NOMO-1 treated with DMSO at 0.1 percent for 48 hours (cell line): ENCODE data around the gene PAIP2.
A peak's percentile ranks its signal among the peaks of the same experiment; 100 is the strongest.
"Not testable (repeated sequence)": the region's sequence is repeated elsewhere in the genome, so short reads cannot be mapped to it uniquely, and the experiment has no call there.

Experiments
- DNase-seq: peaks from one replicate; lab custom pipeline; 2025; ENCODE audit not compliant: unreplicated experiment; lab: John Stamatoyannopoulos, UW

PAIP2 gene

GRCh38 chr5:139377226-139377625, 35.6 kb downstream of the PAIP2 start:
- DNase-seq, result no peak

DNA sequence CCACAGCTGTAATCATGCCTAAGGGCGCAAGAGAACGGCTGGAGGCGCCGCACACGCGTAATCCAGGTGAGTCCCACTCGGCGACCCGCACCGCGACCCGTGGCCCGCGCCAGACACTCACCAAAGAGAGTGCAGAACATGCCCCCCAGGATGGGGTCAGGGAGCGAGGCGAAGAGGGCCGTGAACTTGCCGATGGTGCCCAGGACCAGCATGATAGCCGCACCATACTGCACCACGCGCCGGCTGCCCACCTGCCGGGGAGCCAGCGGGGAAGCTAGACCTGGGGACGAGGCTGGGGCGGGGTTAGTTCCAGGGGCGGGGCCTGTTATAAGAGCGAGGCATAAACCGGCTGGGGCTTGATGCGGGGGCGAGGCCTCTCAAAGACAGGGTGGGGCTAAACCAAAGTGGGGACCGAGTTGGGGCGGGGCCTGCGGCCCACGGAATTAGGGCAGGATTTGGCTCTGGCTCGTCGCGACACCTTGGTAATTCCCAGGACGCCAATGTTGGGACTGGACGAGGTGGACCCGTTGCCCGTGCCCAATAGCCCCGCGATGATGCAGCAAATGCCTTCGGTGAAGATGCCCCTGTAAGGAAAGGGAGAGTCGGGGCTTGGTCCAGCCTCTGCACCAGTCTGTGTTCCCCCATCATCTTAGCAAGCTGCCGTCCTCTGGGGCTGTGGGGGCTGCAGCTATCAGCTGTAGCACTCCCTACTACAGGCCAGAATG, 36.6 kb downstream of the PAIP2 start:
- DNase-seq, result no peak

DNA sequence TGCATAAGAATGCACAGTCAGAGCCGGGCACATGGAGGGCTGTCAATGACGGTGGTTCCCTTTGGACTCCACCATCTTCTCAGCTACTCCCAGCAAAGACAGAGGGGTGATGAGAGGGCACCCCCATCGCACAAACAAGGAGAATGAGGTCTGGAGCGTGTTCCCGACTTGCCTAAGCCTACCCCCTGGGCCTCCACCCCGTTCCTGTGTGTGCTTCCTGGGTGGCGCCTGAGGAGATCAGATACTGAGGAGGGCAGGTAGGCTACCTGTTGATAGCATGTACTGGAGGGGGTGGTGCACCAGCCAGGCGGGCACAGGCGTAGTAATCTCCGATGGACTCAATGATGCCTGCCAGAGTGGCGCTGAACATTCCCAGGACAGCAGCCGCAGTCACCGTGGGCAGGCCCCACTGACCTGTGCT, 37.3 kb downstream of the PAIP2 start:
- no peak for DNase-seq

DNA sequence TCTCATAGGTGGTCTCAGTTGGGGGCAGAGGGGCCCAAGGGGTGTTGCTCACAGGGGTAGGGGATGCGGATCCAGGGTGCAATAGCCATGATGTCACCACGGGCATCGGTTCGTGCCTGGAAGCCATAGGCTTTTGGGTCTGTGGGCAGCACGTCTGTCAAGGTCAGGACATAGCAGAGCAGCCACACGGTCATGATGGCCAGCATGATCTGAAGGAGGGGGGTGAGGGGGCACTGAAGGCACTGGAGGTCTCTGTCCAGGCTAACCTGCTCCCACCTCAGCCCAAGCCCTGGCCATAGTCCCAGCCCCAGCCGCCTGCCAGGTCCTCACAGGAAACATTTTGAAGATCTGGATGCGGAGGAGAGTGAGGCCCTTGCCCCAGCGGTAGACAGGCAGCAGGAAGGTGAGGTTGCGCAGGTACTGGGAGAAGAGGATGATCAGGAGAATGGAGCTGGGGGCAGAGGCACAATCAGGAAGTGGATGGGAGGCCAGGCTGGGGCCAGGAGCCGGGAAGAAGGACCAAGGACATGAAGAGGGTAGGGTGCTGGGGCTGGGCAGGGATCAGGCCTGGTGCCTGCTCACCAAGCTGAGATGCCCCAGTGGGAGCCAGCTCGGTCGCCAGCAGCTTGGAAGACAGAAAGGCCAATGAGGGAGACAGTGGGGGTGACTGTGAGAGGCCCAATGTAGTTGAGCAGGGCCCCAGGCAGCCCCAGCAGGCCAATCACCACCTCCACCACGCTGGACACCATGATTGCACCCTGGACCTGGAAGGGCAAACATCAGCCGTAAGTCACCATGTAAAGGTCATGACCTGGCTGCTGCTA, 38.2 kb downstream of the PAIP2 start:
- DNase-seq, result no peak

DNA sequence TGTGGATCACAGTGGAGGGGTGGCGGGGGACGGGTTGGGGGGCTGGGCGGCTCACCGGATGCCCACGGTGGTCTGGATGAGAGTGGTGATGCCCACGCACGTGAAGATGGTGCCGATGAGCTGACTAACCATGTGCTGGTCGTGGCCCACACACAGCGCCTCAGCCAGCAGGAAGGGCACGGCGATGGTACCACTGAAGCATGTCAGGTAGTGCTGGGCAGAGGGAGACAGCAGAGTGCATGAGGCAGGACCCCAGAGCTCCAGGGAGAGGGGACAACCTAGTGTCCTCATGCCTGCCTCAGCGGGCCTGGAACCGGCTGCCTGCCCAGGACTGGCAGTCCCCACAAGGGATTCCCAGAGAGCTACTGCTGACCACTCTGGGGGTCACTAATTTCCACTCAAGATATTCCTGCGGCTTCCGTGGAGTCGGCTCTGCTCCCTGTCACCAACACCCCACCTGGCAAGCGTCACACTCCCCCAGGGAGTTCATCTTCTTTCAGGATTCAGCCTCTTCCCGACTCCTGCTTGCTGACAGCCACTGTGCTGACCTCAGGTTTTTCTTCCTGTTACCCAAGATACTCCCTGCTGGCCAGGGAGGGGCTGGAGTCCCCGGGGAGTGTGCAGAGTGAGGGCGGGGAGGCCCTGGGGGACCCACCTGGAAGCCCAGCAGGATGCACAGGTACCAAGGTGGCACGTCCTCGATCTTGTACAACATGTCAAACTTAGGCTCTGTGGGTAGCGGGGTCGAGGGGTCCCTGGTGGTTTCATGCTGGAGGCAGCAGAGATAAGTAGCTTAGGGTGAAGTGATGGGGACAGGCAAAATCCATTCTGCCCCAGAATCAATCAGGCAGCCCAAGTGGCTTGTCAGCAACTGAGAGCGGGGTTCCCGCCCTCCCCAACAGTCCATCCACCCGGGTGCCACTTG, 40.4 kb downstream of the PAIP2 start:
- DNase-seq, result no peak

- DNase-seq, result no peak
Measured at GRCh38 chr5:139382807-139383206, 41.2 kb downstream of the PAIP2 start.

DNA sequence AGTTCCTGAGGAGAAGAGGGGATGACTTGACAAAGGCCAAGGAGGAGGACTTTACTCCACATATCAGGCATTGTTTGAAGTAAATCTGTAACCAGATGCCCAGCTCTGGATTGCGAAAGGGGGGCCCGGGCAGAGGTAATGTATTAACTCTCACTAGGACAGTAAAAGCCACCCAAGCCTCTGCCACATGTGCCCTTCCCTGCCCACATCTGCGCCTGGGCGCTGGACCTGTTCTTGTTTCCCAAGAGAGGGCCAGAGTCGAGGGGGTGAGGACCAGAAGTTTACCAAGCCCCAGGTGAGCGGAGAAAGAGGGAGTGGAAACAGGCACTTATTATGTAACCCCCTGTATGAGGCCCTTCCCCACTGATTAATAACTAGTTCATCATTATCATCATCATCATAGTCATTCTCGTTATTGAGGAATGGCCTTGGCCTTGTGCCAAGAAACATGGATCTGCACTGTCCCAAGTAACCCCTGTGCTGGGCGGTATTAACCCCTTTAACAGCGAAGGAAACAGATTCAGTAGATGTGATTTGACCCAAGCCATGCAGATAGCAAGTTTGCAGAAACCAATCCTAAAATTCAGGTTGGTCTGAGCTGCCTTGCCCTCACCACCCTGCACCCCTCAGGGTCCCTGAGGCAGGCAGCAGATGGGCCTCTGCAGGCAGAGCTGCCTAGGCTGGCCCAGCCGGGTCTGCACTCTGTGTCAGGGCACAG, 41.8 kb downstream of the PAIP2 start, which contains the start of gene SLC23A1:
TSS of gene SLC23A1 (minus strand) at position 23 of the 718 bp plus-strand sequence. CDS start 44 bp downstream, outside the sequence.
- DNase-seq, result no peak

- DNase-seq, result no peak
Measured at GRCh38 chr5:139383993-139384590, 42.4 kb downstream of the PAIP2 start.

DNA sequence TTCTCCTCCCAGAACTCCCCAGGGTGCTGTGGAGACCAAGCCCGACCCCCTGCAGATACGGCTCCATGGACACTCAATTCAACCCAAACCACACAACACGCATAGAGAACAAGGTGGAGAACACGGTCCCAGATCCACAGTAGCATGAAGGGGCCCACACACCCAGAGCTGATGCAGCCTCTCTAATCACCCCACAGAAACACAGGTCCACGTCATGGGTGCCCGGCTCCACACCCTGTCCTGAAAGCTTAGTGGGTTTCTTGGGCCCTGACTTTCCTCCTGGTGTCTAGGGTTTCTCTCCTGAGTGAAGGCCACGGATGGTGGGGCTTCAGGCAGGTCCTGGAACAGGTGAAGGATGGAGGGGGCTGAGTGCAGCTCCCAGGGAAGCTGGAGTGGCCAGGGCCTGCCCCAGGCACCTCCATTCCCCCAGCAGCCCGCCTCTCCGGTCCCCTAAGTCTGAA, 43.0 kb downstream of the PAIP2 start:
- DNase-seq, result no peak

DNA sequence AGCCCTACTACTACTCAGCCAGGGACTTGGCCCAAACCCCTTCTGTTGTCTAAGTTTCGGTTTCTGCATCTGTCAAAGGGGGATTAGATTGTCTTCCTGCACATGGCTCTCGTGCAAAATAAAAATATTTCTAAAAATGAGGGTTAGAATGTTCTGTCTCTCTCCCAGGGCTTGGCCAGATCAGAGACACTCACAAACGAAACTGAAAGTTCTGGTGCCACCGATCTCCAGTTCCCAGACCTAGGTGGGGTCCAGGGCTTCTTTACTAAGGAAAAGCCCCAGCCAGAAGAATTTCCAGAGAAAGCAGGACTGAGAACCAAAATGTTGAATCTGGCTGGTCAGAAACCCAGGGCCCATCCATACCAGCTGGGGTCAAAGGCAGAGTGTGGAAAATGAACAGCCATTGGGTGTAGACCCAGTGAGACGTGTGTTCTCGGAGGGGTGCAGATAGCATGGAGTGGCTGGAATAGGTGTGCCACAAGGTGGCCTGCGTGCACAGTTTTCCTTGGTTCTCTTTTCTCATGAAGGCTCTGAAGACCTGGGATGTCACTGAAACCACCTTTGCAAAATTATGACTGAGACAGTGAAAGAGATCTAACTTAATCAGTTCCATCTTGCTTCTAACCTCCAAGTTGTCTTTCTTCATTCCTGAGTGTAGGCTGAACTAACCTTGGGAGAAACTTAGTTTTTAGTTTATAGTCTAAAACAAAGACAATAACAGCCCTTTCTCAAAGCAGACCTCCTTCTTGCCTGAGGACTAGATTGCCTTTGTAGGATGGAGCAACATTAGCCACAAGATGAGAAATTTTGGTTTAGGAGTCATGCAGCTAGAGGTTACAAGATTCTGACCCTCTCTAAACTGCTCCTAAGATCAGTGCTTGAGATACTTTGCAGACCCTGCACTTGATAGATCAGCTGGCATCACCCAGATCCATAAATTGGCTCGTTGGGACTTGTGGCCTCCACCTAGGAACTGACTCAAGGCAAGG, 43.7 kb downstream of the PAIP2 start:
- DNase-seq, result peak; percentile 45

DNA sequence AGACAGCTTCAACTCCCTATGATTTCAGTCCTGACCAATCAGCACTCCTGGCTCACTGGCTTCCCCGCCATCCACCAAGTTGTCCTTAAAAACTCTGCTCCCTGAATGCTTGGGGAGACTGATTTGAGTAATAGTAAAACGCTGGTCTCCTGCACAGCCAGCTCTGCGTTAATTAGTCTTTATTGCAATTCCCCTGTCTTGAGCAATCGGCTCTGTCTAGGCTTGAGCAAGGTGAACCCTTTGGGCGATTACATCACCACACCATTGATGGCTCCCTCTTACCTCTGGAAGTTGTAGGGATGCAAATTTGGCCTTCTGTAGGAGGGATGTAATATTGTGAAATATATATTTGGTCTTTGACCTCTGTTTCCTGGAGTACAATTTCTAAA, 44.4 kb downstream of the PAIP2 start:
- peak; percentile 85 for DNase-seq

GRCh38 chr5:139386956-139387355, 45.3 kb downstream of the PAIP2 start:
- DNase-seq, result not testable (repeated sequence)

- no peak for DNase-seq
Measured at GRCh38 chr5:139387611-139388197, 46.0 kb downstream of the PAIP2 start.

DNA sequence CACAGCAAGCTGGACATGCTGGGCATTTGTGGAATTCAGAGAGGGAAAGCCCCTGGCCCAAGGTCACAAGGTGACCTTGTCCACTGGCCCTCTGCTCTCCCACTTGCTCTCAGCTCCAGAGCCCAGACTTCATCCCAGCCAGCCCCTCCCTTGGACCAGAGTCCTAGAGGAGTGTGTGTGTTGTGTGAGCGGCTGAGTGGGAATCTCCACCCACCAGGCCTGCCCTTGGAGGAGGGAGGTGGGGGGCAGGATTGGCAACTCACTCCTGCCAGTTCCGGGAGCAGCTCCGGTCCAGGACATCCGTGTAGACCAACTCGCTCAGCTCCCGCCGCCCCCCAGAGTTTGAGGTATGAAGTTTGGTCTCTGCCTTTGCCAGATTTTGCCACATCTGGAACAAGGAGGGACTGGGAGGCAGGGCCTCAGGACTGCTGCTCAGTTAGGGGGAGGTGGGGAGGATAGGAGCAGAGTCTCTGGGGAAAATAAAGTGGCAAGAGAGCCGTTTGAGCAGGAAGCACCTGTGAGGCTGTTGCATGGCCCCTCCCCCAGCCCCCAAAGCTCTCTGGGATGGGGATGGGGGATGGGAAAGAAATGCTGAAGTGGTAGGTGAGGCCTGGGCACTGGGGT, 46.7 kb downstream of the PAIP2 start:
- DNase-seq, result no peak

- DNase-seq, result no peak
Measured at GRCh38 chr5:139389701-139390638, 48.3 kb downstream of the PAIP2 start, which contains the start of gene MZB1. MZB1 (minus strand) TSS chr5:139389913; CDS start chr5:139389856, 57 bp downstream.

DNA sequence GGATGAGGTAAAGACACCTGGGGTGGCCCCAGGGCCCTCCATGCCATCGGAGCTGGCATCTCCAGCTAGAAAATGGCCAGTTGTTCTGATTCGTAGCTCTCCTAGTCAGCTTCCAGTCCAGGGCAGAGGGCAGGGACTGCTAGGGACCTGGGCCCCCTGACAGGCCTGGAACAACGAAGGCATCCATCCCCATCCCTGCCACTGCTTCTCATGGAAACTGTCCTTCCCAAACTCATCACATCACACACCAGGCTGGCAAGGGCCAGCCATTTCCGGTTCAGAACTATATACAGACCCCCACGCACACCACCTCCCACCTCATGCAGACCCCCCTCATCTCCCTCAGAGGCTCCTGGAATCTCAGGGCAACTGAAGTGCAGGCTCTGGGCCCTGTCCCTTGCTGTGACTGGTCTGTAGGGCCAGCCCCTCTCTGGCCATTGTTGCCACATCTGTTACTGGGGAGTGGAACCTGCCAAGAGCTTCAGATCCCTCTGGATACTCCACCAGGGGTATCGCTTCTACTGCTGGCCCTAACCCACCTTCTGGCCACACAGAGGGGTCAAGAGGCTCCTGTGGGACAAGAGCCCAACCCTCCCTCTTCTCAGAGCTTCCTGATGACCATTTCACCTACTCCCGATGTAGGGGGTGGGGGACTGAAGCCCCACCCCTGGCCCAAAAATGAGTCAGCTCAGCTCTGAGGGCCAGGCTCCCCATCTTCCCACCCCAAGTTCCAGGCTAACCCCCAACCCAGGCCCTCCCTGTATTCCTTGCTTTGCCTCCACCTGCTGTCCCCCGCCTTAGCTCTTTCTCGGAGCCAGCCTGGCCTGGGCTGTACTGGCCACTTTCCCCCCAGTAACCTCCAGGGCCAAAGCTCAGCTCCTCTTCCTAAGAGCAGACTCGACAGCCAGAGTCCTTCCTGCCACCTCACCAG, 49.2 kb downstream of the PAIP2 start:
- no peak for DNase-seq
